NCI-H526 (cell line): ENCODE measurements around the gene PEPD.
"Not testable (repeated sequence)": the region's sequence is repeated elsewhere in the genome, so short reads cannot be mapped to it uniquely, and the experiment has no call there.

Source experiments
- DNase-seq, 2 experiments: peaks; one replicate each; lab custom pipeline; 2025; lab: John Stamatoyannopoulos, UW

Gene PEPD

GRCh38 chr19:33497778-33498175 is 23.8 kb downstream of the PEPD start:
- DNase-seq: no peak

- no peak for DNase-seq
Measured at GRCh38 chr19:33497131-33497777, 24.3 kb downstream of the PEPD start.

- no peak for DNase-seq
Measured at GRCh38 chr19:33496038-33496895, 25.3 kb downstream of the PEPD start.

- DNase-seq: no peak
Measured at GRCh38 chr19:33493401-33494275, 28.0 kb downstream of the PEPD start.

GRCh38 chr19:33492951-33493350 is 28.6 kb downstream of the PEPD start:
- DNase-seq: no peak

GRCh38 chr19:33492090-33492489 is 29.5 kb downstream of the PEPD start:
- no peak for DNase-seq

- not testable (repeated sequence) for DNase-seq
Measured at GRCh38 chr19:33490596-33490995, 31.0 kb downstream of the PEPD start.

GRCh38 chr19:33490041-33490451 is 31.5 kb downstream of the PEPD start:
- no peak for DNase-seq

- no peak for DNase-seq
Measured at GRCh38 chr19:33488826-33489225, 32.8 kb downstream of the PEPD start.

- DNase-seq: no peak
Measured at GRCh38 chr19:33487901-33488800, 33.4 kb downstream of the PEPD start.

- DNase-seq: no peak
Measured at GRCh38 chr19:33486936-33487811, 34.4 kb downstream of the PEPD start.

- DNase-seq: no peak
Measured at GRCh38 chr19:33486407-33486806, 35.2 kb downstream of the PEPD start.

GRCh38 chr19:33484226-33484774 is 37.3 kb downstream of the PEPD start:
- DNase-seq: no peak

GRCh38 chr19:33482476-33482875 is 39.1 kb downstream of the PEPD start:
- DNase-seq: no peak

- no peak for DNase-seq
Measured at GRCh38 chr19:33481863-33482262, 39.7 kb downstream of the PEPD start.

GRCh38 chr19:33479570-33479969 is 42.0 kb downstream of the PEPD start:
- not testable (repeated sequence) for DNase-seq

- no peak for DNase-seq
Measured at GRCh38 chr19:33477781-33478180, 43.8 kb downstream of the PEPD start.

- DNase-seq: no peak
Measured at GRCh38 chr19:33476151-33476707, 45.4 kb downstream of the PEPD start.

GRCh38 chr19:33473653-33474305 is 47.8 kb downstream of the PEPD start:
- no peak for DNase-seq
